GM19395 (cell line): ENCODE results near the gene PMIS2.

Experiments used
- ATAC-seq: cut with Tn5 transposase; IDR thresholded peaks from one replicate; pipeline ENCODE4 v1.9.1; 2021; ENCODE audit warnings: mild to moderate bottlenecking, moderate library complexity; ENCODE audit not compliant: unreplicated experiment

The PMIS2 gene

GRCh38 chr19:35585848-35586247 lies at the start of gene PMIS2:
Gene PMIS2 (plus strand): TSS chr19:35586173. CDS start chr19:35586260, 87 bp downstream.
- ATAC-seq, result no peak

DNA sequence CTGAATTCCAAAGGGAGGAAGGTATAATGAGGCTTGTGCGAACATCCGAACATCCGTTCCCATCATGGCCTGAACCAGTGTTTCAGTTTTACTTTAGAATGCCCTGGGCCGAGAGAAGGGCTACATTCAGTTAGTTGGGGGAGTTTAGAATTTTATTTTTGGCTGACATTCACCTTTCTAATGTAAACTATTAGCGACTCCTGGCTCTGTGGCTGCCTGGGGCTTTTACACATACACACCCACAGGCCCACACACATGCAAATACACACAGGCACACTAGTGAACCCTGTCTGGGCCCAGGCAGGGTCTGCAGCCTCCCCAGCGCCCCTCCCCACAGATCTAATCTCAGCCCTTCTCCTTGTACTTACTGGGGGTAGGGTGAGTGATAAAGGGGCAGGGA lies 46.7 kb upstream of the PMIS2 start:
- ATAC-seq, result no peak

GRCh38 chr19:35539850-35540249 lies 46.1 kb upstream of the PMIS2 start:
- no peak for ATAC-seq

DNA sequence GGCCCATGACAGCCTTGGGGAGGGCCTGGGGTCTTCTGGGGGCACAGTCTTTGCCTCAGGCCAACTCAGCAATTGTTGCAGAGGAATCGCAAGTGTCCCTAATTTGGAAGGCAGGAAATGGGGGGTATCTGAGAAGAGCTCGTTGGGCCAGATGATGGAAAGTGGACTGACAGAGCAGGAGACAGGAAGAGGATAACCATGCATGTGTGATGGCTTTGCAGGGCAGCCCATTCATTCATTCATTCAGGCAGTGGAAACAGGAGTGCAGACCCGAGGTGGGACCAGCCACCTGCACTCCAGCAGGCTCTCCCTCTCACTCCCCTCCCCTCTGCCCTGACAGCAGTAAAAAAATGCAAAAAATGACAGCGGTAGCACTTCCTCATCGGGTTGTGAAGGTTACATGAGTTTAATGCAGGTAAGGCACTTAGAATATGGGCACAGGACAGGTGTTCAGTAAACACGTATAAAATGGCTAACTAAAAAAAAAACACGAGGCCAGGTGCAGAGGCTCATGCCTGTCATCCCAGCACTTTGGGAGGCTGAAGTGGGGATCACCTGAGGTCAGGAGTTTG lies 45.5 kb upstream of the PMIS2 start:
- ATAC-seq, result no peak

GRCh38 chr19:35542209-35542608 lies 43.8 kb upstream of the PMIS2 start:
- no peak for ATAC-seq

- ATAC-seq, result no peak
Measured at GRCh38 chr19:35543280-35544109, 42.5 kb upstream of the PMIS2 start.

- ATAC-seq, result no peak
Measured at GRCh38 chr19:35544110-35544802, 41.7 kb upstream of the PMIS2 start.

GRCh38 chr19:35545001-35545854 lies 40.7 kb upstream of the PMIS2 start, which contains the start of gene TMEM147:
Gene TMEM147 (plus strand): TSS chr19:35545626. CDS start chr19:35545740, 114 bp downstream.
- peak; percentile 73 for ATAC-seq

DNA sequence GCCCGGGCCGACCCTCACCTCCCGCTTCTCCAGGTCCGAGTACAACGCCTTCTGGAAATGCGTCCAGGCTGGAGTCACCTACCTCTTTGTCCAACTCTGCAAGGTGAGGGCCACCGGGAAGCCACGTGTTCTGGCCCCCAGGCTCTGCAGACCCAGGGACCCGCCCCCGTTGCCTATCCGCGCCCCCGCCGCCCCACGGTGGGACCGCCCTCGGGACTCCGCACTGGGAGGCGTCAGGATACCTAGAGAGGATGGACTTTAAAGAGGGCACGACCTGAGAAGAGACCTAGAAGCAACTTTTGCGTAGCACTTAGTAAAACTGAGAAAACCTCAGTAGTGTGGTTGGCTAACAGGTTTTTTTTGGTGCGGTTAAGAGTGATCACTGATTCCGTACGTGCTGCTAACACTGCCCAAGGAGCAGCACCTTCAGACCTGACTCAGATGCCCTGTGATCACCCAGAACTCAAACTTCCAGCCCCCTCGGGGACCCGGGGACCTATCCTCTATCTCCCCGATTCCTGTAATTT lies 40.1 kb upstream of the PMIS2 start:
- peak; percentile 50 for ATAC-seq

DNA sequence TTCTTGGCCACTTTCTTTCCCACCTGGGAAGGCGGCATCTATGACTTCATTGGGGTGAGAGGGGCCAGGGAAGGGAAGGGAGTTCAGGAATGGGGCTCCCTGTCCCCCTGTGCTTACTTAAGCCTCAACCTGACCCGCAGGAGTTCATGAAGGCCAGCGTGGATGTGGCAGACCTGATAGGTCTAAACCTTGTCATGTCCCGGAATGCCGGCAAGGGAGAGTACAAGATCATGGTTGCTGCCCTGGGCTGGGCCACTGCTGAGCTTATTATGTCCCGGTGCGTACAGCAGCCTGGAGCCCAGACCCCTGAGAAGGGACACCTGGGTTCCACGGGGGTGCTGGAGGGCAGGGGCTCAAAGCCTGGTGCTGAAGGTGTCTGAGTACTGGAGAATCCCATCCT lies 39.4 kb upstream of the PMIS2 start:
- no peak for ATAC-seq

- ATAC-seq, result no peak
Measured at GRCh38 chr19:35549174-35549788, 36.7 kb upstream of the PMIS2 start.

DNA sequence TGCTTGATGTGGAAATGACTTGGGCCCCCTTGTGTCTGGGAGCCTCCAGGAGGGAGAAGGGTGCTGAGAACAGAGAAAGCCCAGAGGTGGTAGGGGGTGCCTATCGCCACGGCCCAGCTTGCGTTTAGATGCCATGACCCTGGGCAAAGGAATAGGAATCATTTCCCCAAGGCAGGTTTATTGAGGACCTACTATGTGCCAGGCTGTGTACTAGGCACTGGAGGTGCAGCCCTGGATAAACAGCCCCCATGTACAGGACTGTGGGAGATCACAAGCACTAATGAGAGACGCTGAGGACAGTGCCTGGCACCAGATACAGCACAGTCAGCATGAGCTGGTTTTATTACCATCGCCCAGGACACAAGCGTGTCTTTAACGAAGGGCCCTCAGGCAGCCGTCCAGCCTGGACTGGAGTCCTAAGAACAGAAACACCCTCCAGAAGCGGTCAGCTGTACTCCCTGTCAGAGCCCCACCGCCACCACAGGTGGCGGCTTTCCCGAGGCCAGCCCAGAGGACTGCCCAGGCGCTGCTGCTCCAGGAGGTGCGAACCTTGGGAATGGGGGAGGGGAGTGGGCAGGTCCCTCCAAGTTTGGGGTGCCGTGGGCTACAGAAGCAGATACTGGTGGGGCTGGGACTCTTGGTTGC lies 36.0 kb upstream of the PMIS2 start:
- ATAC-seq, result no peak

DNA sequence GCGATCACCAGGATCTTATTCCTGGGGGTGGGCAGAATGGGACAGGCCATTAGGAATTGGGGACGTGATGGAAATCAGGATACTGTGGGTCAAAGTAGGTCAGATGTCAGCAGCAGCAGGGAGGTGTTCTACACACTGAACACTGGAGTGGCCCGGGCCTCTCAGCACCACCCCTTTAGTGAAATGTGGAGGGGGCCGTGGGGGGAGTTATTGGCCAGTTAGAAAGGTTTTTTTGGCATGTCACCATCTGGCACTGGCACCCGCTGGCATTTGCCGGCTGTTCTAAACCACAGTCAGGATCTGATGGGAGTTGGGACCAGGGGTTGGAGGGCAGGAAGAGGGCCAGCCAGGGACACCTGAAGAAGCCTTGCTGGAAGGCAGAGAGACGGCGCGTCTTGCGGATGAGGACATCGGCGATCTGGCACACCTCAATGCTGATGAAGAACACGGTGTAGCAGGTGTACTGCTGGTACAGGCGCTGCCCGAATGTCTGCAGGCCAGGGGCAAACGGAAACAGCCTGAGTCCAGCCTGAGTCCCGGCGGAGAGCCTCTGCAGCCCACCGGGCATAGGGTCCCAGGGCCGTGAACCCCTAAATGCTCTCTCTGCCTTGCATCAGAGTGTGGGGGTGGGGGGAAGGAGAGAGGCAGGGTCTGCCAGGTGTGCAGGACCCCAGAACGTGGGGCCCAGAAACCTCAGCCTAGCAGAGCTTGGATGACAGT lies 34.7 kb upstream of the PMIS2 start:
- no peak for ATAC-seq

GRCh38 chr19:35552534-35553384 lies 33.2 kb upstream of the PMIS2 start:
- no peak for ATAC-seq

DNA sequence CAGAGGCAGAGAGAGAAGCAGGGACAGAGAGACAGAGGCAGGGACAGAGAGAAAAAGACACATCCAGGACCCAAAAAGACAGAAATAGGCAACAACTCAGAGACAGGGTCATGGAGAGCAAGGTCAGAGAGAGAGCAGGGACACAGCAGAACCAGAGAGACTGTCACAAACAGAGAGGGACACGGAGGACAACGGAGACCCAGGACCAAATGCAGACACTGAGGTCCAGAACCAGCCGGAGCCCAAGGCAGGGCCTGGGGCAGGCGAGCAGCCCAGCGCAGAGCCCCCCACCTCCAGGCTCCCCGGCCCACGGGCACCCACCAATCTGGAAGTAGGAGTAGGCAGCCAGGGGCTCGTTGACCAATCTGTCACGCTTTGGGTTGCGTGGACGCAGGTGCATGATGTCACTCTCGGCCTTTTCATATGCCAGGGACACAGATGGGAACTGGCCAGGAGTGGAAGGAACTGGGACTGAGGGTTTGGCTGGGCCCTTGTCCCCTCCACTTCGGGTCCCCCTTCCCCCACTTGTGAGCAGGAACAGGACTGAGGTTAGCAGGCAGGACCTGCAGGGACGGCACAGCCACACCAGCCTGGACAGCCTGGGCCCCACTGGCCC lies 32.5 kb upstream of the PMIS2 start:
- ATAC-seq, result no peak

DNA sequence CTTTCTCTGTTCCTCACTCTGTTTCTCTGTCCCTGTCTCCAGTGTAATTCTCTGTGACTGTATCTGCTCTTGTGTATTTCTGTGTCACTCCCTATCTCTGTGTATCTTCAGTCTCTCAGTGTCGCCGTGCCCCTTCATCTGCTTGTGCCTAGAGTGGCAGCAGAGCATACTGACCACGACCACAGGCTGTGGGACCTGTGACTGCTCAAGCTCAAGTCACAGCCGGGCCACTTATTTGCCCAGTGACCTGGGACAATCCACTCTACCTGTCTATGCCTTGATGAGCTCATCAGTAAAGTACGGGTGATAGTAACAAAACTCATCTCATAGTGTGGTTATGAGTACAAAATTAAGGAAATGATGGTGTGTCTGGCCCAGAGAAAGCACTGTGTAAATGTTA lies 31.9 kb upstream of the PMIS2 start:
- no peak for ATAC-seq

DNA sequence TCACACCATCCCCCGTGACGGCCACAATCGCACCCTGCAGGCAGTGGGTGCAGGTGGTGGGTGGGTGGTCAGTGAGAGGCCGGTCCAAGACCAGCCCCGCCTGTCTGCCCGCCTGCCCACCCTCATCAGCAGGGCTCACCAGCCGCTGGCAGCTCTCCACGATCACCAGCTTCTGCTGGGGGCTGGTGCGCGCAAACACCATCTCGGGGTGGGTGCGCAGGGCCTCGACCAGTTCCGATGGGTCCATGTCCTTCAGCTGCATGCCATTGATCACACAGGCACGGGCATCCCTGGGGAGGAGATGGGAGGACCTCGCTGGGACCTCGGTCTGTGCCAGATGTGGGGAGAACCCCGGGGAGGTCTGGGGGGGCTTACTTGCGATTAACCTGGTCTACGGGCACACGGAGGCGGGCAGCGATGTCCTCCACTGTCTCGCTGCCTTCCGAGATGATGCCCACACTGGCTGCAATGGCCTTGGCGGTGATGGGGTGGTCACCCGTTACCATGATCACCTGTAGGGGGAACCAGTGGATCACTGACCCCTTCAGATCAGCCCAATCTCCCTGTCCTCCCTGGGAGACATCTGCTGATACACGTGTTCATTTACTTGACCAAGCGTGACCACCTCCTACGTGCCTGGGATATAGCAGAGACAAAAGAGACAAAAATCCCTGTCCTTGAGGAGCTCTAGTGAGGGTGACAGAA lies 30.5 kb upstream of the PMIS2 start:
- no peak for ATAC-seq
